ENCODE results near the gene NFYC.

DNA sequence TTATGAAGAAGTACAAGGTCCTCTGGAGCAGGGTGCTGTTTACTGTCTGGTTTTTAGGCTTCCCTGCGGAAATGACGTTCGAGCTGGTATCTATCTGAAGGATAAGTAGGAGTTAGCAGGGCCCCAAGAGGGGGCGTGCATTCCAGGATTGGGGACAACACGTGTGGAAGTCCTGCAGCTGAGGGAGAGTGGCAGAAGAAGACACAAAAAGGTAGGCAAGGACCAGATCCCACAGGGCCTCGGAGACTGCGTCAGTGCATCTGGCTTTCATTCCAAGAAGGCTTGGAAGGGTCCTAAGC is 31.9 kb upstream of the NFYC start:
- TF ChIP-seq, protein P1, sequence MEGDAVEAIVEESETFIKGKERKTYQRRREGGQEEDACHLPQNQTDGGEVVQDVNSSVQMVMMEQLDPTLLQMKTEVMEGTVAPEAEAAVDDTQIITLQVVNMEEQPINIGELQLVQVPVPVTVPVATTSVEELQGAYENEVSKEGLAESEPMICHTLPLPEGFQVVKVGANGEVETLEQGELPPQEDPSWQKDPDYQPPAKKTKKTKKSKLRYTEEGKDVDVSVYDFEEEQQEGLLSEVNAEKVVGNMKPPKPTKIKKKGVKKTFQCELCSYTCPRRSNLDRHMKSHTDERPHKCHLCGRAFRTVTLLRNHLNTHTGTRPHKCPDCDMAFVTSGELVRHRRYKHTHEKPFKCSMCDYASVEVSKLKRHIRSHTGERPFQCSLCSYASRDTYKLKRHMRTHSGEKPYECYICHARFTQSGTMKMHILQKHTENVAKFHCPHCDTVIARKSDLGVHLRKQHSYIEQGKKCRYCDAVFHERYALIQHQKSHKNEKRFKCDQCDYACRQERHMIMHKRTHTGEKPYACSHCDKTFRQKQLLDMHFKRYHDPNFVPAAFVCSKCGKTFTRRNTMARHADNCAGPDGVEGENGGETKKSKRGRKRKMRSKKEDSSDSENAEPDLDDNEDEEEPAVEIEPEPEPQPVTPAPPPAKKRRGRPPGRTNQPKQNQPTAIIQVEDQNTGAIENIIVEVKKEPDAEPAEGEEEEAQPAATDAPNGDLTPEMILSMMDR (conservative IDR thresholded peaks at IDR 0.05 in 1 of 2, IDR thresholded peaks at IDR 0.05 in 1 of 2; ENCODE audit: extremely low read depth in 1 of 2, insufficient read depth in 1 of 2, low read depth in 1 of 2, low read length in 2 of 2): no peak
- no peak for TF ChIP-seq EZH2 (IDR thresholded peaks at IDR 0.05; ENCODE audit: borderline replicate concordance, low read length)
